ENCODE measurements around the gene ZNF511. TPM values are rescaled to one million over a fixed set of nuclear protein-coding genes. Genes with fewer than 3 reads are reported as not detected.

The ZNF511 gene
- total RNA-seq, 1 donor from 2014 or later, result 76.3 TPM

DNA sequence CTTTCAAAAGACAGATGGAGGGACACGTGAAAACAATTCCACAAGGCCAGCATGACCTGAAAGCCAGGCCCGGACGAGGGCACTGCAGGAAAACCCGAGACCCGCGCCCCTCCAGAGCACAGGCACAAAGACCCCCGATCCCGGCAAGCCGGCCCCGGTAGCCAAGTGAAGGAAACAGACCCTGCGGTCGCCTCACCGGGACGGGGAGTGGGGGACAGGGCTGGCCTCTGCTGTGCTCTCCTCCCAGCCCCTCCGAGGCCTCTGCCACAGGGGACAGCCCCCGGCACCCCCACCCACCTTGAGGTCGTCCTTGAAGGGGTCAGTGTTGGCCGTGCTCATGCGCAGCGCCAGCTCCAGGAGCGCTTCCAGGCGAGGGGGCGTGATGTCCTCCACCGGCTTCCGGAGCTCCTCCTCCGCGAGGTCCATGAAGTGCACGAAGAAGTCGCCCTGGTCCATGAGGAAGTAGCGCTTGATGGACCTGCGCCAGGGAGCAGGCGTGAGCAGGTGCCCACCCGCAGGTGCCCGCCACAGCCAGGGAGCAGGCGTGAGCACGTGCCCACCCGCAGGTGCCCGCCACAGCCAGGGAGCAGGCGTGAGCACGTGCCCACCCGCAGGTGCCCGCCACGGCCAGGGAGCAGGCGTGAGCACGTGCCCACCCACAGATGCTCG lies 20.7 kb upstream of the ZNF511 start:
- Mint-ChIP-seq H3K27me3 (ENCODE audit: insufficient read depth) (no peaks in the 10 kb centered on the region), H3K9me3 (no peaks in the 10 kb centered on the region), H3K27ac (no peak overlapping the region), H3K4me1 (ENCODE audit: low read depth) (no peaks in the 10 kb centered on the region), H3K4me3 (no peak overlapping the region), H3K36me3 (ENCODE audit: low read depth) (peaks cover 46% of the 10 kb centered on the region)
- intact Hi-C loops (cut with micrococcal nuclease), result no loop called here
- no peak for DNase-seq (ENCODE audit: low spot score)

DNA sequence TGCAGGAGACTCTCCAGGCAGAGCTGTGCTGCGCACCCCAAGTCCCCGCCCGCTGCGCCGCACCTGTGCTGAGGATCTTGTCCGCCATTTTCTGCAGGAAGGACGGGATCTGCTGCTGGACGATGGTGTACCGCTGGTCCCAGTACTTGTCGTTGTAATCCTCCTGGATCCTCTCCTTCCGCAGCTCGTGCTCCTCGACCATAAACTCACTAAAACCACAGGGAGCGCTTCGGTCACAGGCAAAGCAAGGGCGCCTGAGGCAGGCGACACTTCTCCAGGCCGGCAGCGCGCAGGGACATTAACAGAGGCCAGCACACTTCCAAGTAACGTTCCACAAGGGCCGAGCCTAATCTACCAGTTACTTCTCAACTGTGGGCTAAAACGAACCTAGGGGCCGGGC lies 19.0 kb upstream of the ZNF511 start:
- H3K9me3 Mint-ChIP-seq, result no peaks in the 10 kb centered on the region
- intact Hi-C loops (cut with micrococcal nuclease), result no loop called here
- H3K4me3 Mint-ChIP-seq, result no peak overlapping the region
- H3K36me3 Mint-ChIP-seq (ENCODE audit: low read depth), result peaks cover 45% of the 10 kb centered on the region
- no peaks in the 10 kb centered on the region for H3K27me3 Mint-ChIP-seq (ENCODE audit: insufficient read depth)
- no peak for DNase-seq (ENCODE audit: low spot score)
- H3K4me1 Mint-ChIP-seq (ENCODE audit: low read depth), result no peaks in the 10 kb centered on the region
- H3K27ac Mint-ChIP-seq, result no peak overlapping the region

DNA sequence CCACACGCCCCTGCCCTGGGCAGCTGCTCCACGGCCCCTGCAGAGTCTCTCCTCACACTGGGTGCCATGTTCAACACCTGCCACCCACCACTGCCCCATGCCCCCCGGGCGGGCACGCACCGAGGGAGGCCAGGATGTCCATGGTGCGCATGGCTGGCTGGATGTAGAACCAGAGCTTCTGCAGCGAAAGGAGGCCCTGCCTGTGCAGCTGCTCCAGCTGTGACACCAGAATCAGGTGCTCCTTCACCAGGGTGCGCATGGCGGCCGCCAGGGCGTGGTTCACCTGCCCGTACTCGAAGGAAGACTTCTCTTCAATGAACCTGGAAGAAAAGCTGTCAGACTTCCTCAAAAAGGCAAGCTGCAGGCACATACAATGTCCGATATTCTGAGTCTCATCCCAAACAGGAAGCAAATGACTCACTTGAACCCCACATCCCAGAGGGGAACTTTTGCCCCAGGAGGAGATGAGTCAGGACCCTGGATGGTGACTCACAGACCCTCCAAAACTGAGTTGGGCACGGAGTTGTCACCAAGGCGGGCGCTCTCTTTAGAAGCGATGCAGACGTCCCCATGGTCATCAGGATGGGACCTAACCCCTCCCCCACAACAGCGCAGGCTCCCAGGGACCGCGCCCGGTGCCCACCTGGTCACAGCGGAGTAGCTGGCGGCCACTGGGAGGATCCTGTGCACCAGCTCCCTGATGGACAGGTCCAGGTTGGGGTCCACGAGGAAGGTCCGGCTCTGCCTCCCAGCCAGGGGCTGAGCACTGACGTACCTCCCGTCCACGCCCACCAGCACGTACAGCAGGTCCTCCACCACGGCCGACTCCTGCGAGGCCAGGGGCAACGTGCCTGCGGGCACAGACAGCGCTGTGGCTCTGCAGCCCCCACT lies 15.6 kb upstream of the ZNF511 start:
- H3K27me3 Mint-ChIP-seq (ENCODE audit: insufficient read depth), result no peaks in the 10 kb centered on the region
- no peak overlapping the region for H3K4me3 Mint-ChIP-seq
- H3K36me3 Mint-ChIP-seq (ENCODE audit: low read depth), result peaks cover 29% of the 10 kb centered on the region
- DNase-seq (ENCODE audit: low spot score), result no peak
- H3K27ac Mint-ChIP-seq, result no peak overlapping the region
- intact Hi-C loops (cut with micrococcal nuclease), result no loop called here
- no peaks in the 10 kb centered on the region for H3K4me1 Mint-ChIP-seq (ENCODE audit: low read depth)
- H3K9me3 Mint-ChIP-seq, result no peaks in the 10 kb centered on the region

DNA sequence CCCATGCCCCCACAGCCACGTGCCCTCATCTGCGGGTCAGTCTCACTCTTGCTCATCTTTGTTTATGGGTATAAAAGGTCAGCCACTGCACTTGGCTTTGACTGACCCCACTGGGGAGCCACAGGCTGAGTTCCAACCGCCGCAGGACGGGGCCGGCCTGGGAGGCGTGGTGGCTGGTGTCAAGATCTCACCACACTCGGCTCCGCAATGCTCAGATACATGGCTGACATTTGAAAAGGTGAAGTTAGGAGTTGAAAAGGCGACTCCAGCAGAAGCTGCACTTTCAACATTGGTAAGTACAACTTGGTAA lies 14.9 kb upstream of the ZNF511 start:
- Mint-ChIP-seq H3K4me3 (no peak overlapping the region), H3K4me1 (ENCODE audit: low read depth) (no peaks in the 10 kb centered on the region), H3K27ac (no peak overlapping the region), H3K36me3 (ENCODE audit: low read depth) (peaks cover 30% of the 10 kb centered on the region), H3K9me3 (no peaks in the 10 kb centered on the region), H3K27me3 (ENCODE audit: insufficient read depth) (no peaks in the 10 kb centered on the region)
- no peak for DNase-seq (ENCODE audit: low spot score)
- intact Hi-C loops (cut with micrococcal nuclease), result no loop called here

DNA sequence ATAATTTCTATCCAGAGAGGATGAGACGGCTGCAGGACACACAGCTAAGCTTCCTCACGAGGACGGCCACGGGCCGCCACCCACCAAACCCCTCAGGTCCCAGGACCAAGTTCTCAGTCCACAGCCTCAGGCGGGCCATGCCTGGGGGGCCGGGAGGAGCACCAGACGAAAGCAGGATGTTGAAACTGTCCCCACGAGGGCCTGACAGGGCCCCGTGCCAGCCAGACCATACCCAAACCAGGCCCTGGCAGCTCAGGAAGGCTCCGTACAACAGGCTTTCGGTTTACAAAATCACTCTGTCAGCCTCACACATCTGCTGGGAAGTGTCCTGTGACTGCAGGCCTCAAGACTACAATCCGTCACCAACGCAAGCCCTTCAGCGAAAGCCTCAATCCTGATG lies 14.5 kb upstream of the ZNF511 start:
- no peak overlapping the region for H3K27ac Mint-ChIP-seq
- H3K4me1 Mint-ChIP-seq (ENCODE audit: low read depth), result no peaks in the 10 kb centered on the region
- H3K36me3 Mint-ChIP-seq (ENCODE audit: low read depth), result peaks cover 28% of the 10 kb centered on the region
- intact Hi-C loops (cut with micrococcal nuclease), result no loop called here
- H3K9me3 Mint-ChIP-seq, result no peaks in the 10 kb centered on the region
- no peaks in the 10 kb centered on the region for H3K27me3 Mint-ChIP-seq (ENCODE audit: insufficient read depth)
- DNase-seq (ENCODE audit: low spot score), result no peak
- H3K4me3 Mint-ChIP-seq, result no peak overlapping the region

DNA sequence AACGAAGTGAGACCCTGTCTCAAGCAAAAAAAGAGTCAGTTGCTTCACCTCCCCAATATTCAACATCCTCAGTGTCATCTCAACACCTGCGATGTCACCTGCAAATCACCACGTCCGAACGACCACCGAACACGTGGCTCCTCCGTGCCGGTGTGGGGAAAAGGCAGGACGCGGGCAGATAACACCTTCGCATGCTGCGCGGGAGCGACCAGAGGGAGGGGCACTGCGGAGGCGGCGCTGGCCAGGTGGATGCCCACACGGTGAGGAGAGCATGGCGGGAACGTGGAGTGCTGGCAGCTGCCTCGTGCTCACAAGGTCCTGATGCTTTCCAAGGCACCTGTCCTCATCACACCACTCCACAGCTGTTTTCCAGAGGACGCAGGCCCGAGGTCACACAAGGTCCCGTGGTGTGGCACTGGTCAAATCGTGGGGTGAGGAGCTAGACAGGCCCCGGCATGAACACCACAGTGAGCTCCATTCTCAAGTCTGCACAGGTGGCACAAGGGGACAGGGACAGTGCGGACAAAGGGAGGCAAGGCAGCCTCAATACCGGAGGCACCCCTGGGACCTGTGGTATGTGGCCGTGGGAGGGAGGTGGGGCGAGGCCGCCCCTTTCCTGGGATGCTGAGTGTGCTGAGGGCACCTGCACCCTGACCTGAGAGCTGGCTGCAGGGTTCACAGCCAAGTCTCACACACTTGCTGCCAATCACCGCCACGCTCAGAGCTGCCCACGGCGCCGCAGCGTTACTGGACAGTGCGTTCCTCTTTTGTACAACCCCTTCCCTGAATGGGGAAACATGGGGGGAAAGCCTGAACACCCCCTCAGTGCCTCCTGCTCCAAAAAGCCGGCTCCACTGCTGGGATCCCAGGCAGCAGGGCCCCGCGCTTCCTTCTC lies 13.0 kb upstream of the ZNF511 start:
- no peak overlapping the region for H3K27ac Mint-ChIP-seq
- no peak for DNase-seq (ENCODE audit: low spot score)
- H3K4me1 Mint-ChIP-seq (ENCODE audit: low read depth), result no peaks in the 10 kb centered on the region
- H3K4me3 Mint-ChIP-seq, result no peak overlapping the region
- no peaks in the 10 kb centered on the region for H3K27me3 Mint-ChIP-seq (ENCODE audit: insufficient read depth)
- no peaks in the 10 kb centered on the region for H3K9me3 Mint-ChIP-seq
- intact Hi-C loops (cut with micrococcal nuclease), result no loop called here
- peaks cover 33% of the 10 kb centered on the region for H3K36me3 Mint-ChIP-seq (ENCODE audit: low read depth)

DNA sequence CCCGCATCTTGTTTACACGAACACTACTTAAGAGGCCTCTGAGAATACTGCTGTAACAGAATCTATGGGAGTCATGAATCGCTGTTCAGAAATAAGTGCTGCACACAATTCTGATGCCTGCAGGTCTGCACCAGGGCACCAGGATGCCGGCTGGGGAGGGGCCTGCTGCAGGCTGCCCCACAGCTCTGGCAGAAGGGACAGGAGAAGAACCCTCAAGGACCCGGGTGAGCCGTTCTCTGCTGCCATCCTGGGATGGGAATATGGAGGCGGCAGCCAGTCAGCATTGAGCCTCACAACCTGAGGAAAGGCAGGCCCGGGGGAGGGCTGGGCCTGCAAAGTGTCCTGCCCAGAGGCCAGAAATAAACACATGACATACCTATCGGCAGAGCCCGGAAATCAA lies 11.2 kb upstream of the ZNF511 start:
- H3K9me3 Mint-ChIP-seq, result no peaks in the 10 kb centered on the region
- H3K36me3 Mint-ChIP-seq (ENCODE audit: low read depth), result peaks cover 32% of the 10 kb centered on the region
- intact Hi-C loops (cut with micrococcal nuclease), result no loop called here
- no peaks in the 10 kb centered on the region for H3K4me1 Mint-ChIP-seq (ENCODE audit: low read depth)
- no peaks in the 10 kb centered on the region for H3K27me3 Mint-ChIP-seq (ENCODE audit: insufficient read depth)
- no peak overlapping the region for H3K27ac Mint-ChIP-seq
- no peak for DNase-seq (ENCODE audit: low spot score)
- no peak overlapping the region for H3K4me3 Mint-ChIP-seq

DNA sequence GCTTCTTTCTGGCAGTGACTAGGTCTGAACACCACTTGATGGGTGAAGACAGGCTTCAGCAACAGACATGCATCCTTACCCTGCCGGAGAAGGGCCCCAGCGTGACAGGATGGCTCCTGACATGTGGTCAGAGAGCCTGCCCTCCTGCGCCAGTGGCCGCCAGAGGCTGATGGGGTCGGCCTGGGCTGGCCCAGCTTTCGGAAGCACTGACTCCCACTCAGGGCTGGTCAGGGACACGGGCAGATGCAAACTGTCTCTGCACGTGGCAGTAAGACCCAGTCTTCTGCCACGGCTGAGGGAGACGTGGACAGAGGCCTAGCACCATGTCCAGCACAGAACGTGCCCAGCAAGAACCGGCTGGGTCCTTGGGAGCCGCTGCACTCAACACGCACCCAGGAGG lies 10.2 kb upstream of the ZNF511 start:
- no peaks in the 10 kb centered on the region for H3K27me3 Mint-ChIP-seq (ENCODE audit: insufficient read depth)
- DNase-seq (ENCODE audit: low spot score), result no peak
- H3K4me3 Mint-ChIP-seq, result no peak overlapping the region
- peaks cover 30% of the 10 kb centered on the region for H3K36me3 Mint-ChIP-seq (ENCODE audit: low read depth)
- H3K4me1 Mint-ChIP-seq (ENCODE audit: low read depth), result no peaks in the 10 kb centered on the region
- no peaks in the 10 kb centered on the region for H3K9me3 Mint-ChIP-seq
- intact Hi-C loops (cut with micrococcal nuclease), result no loop called here
- no peak overlapping the region for H3K27ac Mint-ChIP-seq

DNA sequence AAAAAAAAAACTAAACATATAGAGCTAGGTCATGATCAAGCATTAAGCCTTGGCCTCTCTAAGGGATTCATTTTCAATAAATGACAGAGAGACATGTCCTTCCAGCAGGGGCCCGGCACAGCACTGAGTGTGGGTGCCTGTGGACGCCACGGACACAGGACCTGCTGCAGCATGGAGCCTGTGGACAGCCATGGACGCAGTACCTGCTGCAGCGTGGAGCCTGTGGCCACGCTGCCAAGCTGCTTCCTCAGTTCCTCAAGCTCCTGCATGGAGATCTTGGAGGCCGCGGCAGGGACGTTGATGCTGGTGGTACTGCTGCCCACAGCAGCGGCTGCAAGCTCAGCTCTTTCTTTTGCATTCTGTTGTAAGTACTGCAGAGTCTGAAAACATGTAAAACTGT lies 9.5 kb upstream of the ZNF511 start:
- H3K9me3 Mint-ChIP-seq, result no peaks in the 10 kb centered on the region
- intact Hi-C loops (cut with micrococcal nuclease), result no loop called here
- H3K4me1 Mint-ChIP-seq (ENCODE audit: low read depth), result no peaks in the 10 kb centered on the region
- H3K27me3 Mint-ChIP-seq (ENCODE audit: insufficient read depth), result no peaks in the 10 kb centered on the region
- H3K36me3 Mint-ChIP-seq (ENCODE audit: low read depth), result peaks cover 28% of the 10 kb centered on the region
- DNase-seq (ENCODE audit: low spot score), result no peak
- H3K4me3 Mint-ChIP-seq, result no peak overlapping the region
- H3K27ac Mint-ChIP-seq, result no peak overlapping the region

DNA sequence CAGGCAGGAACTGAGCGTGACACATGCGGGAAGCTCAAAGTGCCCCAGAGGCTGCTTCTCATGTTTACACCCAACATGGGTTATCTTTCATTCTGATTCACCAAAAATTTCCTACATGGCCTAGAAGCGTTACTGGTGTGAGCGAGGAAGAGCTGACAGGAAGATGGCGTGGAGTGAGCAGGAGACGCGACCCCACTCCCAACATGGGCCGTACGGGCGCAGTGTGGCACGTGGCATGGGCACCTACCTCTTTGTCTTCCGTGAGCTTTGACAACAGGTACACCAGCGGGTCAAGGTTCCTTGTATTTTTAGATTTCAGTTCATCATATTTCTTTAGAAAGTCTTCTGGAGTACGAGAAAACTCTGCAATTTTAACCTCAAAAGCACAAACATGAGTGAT lies 9.0 kb upstream of the ZNF511 start:
- no peak overlapping the region for H3K27ac Mint-ChIP-seq
- intact Hi-C loops (cut with micrococcal nuclease), result no loop called here
- no peak for DNase-seq (ENCODE audit: low spot score)
- no peaks in the 10 kb centered on the region for H3K4me1 Mint-ChIP-seq (ENCODE audit: low read depth)
- H3K36me3 Mint-ChIP-seq (ENCODE audit: low read depth), result peaks cover 26% of the 10 kb centered on the region
- H3K9me3 Mint-ChIP-seq, result no peaks in the 10 kb centered on the region
- no peaks in the 10 kb centered on the region for H3K27me3 Mint-ChIP-seq (ENCODE audit: insufficient read depth)
- H3K4me3 Mint-ChIP-seq, result no peak overlapping the region

DNA sequence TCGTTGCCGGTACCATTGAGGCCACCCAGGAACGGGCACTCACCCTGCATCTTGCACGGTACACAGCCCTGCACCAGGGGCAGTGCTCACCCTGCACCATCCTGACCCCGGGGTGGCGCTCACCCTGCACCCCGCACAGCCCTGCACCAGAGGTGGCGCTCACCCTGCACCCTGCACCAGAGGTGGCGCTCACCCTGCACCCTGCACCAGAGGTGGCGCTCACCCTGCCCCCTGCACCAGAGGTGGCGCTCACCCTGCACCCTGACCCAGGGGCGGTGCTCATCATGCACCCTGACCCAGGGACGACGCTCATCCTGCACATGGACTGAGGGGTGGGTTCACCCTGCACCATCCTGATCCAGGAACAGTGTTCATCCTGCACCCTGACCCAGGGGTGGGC lies 6.5 kb upstream of the ZNF511 start:
- Mint-ChIP-seq H3K36me3 (ENCODE audit: low read depth) (peaks cover 27% of the 10 kb centered on the region), H3K4me1 (ENCODE audit: low read depth) (peaks cover 6% of the 10 kb centered on the region), H3K27me3 (ENCODE audit: insufficient read depth) (no peaks in the 10 kb centered on the region), H3K27ac (no peak overlapping the region), H3K9me3 (no peaks in the 10 kb centered on the region), H3K4me3 (no peak overlapping the region)
- intact Hi-C loops (cut with micrococcal nuclease), result no loop called here
- no peak for DNase-seq (ENCODE audit: low spot score)

DNA sequence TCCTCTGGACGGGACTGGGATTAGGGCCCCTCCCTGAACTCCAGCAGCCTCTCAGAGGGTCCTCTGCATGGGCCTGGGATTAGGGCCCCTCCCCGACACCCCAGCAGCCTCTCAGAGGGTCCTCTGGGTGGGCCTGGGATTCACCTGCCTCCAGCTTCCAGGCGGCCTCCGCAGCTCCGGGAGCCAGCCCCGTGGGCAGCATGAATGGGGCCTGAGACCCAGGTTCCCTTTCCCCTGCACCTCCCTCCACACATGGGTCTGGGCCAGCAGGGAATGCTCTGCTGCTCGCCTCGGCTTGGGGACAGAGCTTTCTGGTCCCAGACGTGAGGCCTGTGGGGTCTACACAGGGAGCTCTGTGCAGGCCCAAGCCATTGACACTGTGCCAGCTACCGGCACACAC lies 5.5 kb upstream of the ZNF511 start:
- H3K9me3 Mint-ChIP-seq, result no peaks in the 10 kb centered on the region
- peaks cover 15% of the 10 kb centered on the region for H3K4me1 Mint-ChIP-seq (ENCODE audit: low read depth)
- no peak overlapping the region for H3K4me3 Mint-ChIP-seq
- intact Hi-C loops (cut with micrococcal nuclease), result no loop called here
- no peak for DNase-seq (ENCODE audit: low spot score)
- peaks cover 23% of the 10 kb centered on the region for H3K36me3 Mint-ChIP-seq (ENCODE audit: low read depth)
- H3K27me3 Mint-ChIP-seq (ENCODE audit: insufficient read depth), result no peaks in the 10 kb centered on the region
- no peak overlapping the region for H3K27ac Mint-ChIP-seq

DNA sequence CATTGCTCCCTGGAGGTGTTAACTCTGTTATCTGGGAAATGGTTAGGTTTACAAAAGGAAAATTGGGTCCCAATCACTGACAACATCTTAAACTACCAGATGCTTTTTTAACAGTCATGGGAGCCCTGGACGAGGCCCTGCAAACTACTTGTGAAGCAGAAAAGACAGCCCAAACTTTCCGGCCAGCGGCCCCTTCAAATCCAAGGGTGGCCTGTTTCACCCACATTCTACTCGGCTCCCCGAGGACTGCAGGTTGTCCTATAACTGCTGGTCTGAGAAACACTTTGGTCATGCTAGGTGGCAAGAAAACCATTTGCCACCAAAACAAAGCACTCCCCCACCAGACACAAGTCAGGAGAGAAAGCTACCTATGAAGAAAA lies 2.6 kb upstream of the ZNF511 start:
- Mint-ChIP-seq H3K4me3 (no peak overlapping the region), H3K27ac (no peak overlapping the region), H3K9me3 (no peaks in the 10 kb centered on the region), H3K4me1 (ENCODE audit: low read depth) (peaks cover 17% of the 10 kb centered on the region), H3K36me3 (ENCODE audit: low read depth) (peaks cover 10% of the 10 kb centered on the region), H3K27me3 (ENCODE audit: insufficient read depth) (no peaks in the 10 kb centered on the region)
- intact Hi-C loops (cut with micrococcal nuclease), result no loop called here
- no peak for DNase-seq (ENCODE audit: low spot score)
